ENCODE measurements around the gene MEIS2. TPM values are rescaled to one million over a fixed set of nuclear protein-coding genes. Genes with fewer than 3 reads are reported as not detected.

The MEIS2 gene
- total and polyA plus RNA-seq, 2 experiments from 2014 or later, result 0.27 TPM; not detected in 1

DNA sequence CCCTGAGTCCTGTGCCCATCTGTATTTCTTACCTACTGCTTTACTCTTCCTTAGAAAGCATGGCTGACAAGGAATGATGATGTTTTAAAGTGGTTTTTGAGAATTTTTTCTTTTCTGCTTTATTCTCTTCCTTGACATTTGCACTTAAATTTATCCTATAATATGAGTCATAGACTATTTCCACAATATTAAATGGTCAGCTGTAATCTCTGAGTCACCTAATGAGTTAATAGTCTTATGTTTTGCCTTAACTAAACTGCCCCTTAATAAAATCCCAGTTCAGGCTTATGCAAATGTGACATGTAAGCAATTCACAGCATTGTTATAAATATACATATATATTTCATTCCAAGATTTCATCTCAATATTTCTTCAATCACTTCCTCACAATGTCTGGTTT is 23.8 kb downstream of the MEIS2 start (continued):
- TF ChIP-seq CTCF (conservative IDR thresholded peaks at IDR 0.05; ENCODE audit: low read depth in 2 of 2), result no peak
- TF ChIP-seq, protein P1, sequence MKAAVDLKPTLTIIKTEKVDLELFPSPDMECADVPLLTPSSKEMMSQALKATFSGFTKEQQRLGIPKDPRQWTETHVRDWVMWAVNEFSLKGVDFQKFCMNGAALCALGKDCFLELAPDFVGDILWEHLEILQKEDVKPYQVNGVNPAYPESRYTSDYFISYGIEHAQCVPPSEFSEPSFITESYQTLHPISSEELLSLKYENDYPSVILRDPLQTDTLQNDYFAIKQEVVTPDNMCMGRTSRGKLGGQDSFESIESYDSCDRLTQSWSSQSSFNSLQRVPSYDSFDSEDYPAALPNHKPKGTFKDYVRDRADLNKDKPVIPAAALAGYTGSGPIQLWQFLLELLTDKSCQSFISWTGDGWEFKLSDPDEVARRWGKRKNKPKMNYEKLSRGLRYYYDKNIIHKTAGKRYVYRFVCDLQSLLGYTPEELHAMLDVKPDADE (IDR thresholded peaks at IDR 0.05), result no peak
- no peak for TF ChIP-seq REST (IDR thresholded peaks at IDR 0.05; ENCODE audit: unreplicated experiment)
- no peak for TF ChIP-seq EZH2phosphoT487 (IDR thresholded peaks at IDR 0.05; ENCODE audit: unreplicated experiment)
- TF ChIP-seq JUNB (IDR thresholded peaks at IDR 0.05; ENCODE audit: unreplicated experiment), result no peak
- TF ChIP-seq ZNF114 (CRISPR knock-in tag; IDR thresholded peaks at IDR 0.05), result no peak
- TF ChIP-seq ZNF331 (CRISPR knock-in tag; IDR thresholded peaks at IDR 0.05; ENCODE audit: low read depth), result no peak
- no peak for TF ChIP-seq EZH2 (IDR thresholded peaks at IDR 0.05; ENCODE audit: low read depth, unreplicated experiment)

DNA sequence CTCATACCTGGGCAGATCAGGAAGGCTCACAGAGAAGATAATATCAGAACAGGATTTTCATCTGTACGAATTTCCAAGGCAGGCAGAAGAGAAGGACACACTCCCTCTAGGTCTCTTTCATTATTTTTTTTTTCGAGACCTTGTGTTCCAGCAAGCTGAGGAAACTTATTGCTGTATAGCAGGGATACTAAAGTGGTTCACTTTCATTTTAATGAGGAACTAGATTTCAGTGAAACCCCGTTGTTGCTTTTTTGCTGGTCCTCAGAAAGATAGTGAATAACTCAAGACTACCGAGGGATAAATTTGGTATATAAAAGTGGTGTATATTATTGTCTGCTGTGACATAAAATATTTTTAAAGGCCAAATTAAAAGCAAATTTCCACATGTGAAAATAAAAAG is 24.6 kb downstream of the MEIS2 start:
- H3K9me3 Mint-ChIP-seq, result no peaks in the 10 kb centered on the region
- Histone ChIP-seq H2AFZ (no peak overlapping the region), H3K27me3 (ENCODE audit: insufficient read depth) (no peaks in the 10 kb centered on the region), H4K20me1 (replicated peaks; ENCODE audit: insufficient read depth) (no peaks in the 10 kb centered on the region), H3K4me1 (ENCODE audit: insufficient read depth) (0 out of 2 replicates have a peak, but pooled peaks cover 3% of the 10 kb centered on the region), H3K36me3 (ENCODE audit: insufficient read depth) (no peaks in the 10 kb centered on the region), H3K9me2 (ENCODE audit: insufficient read depth) (no peaks in the 10 kb centered on the region), H3K27ac (ENCODE audit: low read depth) (no peak overlapping the region), H3K4me3 (no peak overlapping the region), H3F3A (replicated peaks; ENCODE audit: low read depth) (no peaks in the 10 kb centered on the region), H3K4me2 (no peak overlapping the region), H3K79me2 (replicated peaks; ENCODE audit: insufficient read depth) (no peaks in the 10 kb centered on the region)
- H3K4me1 Mint-ChIP-seq, result peaks cover 15% of the 10 kb centered on the region
- H3K36me3 Mint-ChIP-seq (ENCODE audit: low read depth), result no peaks in the 10 kb centered on the region
- no peaks in the 10 kb centered on the region for H3K27me3 Mint-ChIP-seq (ENCODE audit: insufficient read depth, low read depth, poor library complexity)
- no peak overlapping the region for H3K4me3 Mint-ChIP-seq
- H3K27ac Mint-ChIP-seq, result no peak overlapping the region
- ATAC-seq (no peak), DNase-seq (ENCODE audit: low spot score) (no peak)
- no peak for TF ChIP-seq ZNF114 (CRISPR knock-in tag; IDR thresholded peaks at IDR 0.05)
- TF ChIP-seq CREB1 (CRISPR knock-in tag; IDR thresholded peaks at IDR 0.05; ENCODE audit: low read depth), result no peak
- TF ChIP-seq, protein P1 (IDR thresholded peaks at IDR 0.05), result no peak
- no peak for TF ChIP-seq EZH2 (IDR thresholded peaks at IDR 0.05; ENCODE audit: low read depth, unreplicated experiment)
- TF ChIP-seq STAT1 (IDR thresholded peaks at IDR 0.05; ENCODE audit: unreplicated experiment), result no peak
- no peak for TF ChIP-seq EZH2phosphoT487 (IDR thresholded peaks at IDR 0.05; ENCODE audit: unreplicated experiment)
- TF ChIP-seq POLR2AphosphoS5 (IDR thresholded peaks at IDR 0.05; ENCODE audit: low read depth), result no peak
- no peak for TF ChIP-seq JUNB (IDR thresholded peaks at IDR 0.05; ENCODE audit: unreplicated experiment)
